Cardiac fibroblast (primary cell): ENCODE data around the gene SLC5A12.

Source experiments
- DNase-seq, 2 donors: peaks; one replicate each; pipeline versions ENCODE4 v3.0.0 to v3.0.0-alpha.2; 2010; ENCODE audit warnings: low read depth in 2 of 2
- H3K4me3 ChIP-seq, 2 donors: replicated peaks in 1 of 2; 1 replicate in 1 of 2; 2 replicates in 1 of 2; pipeline ENCODE4 v1.5.1; 2011; ENCODE audit warnings: low read depth in 2 of 2, low read length in 2 of 2, mild to moderate bottlenecking in 2 of 2, moderate library complexity in 1 of 2
- TF ChIP-seq, protein P1 (sequence below): IDR thresholded peaks from one replicate; pipeline ENCODE4 v1.5.1; 2011; ENCODE audit warnings: low read depth, mild to moderate bottlenecking, low read length, inconsistent platforms

SLC5A12 gene

DNA sequence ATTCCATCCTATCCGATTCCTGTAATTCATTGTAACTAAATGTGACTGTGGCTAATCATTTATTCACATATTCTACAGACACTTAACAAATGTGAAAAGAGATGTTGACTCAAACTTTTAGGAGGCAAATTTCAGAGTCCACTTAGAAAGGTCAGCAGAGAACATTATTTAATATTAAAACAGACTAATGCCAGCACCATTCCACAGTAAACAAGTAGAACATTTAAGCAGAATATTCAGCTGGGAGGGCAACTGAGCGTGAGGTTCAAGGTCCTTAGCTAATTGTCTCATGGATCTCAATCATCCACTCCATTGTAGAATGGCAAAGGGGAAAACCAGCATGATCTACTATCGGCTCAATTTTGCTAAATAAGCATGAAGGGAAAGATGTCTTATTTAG, 5.1 kb upstream of the SLC5A12 start:
- no peak for DNase-seq
- H3K4me3 ChIP-seq: no peak overlapping the region
- TF ChIP-seq, protein P1, sequence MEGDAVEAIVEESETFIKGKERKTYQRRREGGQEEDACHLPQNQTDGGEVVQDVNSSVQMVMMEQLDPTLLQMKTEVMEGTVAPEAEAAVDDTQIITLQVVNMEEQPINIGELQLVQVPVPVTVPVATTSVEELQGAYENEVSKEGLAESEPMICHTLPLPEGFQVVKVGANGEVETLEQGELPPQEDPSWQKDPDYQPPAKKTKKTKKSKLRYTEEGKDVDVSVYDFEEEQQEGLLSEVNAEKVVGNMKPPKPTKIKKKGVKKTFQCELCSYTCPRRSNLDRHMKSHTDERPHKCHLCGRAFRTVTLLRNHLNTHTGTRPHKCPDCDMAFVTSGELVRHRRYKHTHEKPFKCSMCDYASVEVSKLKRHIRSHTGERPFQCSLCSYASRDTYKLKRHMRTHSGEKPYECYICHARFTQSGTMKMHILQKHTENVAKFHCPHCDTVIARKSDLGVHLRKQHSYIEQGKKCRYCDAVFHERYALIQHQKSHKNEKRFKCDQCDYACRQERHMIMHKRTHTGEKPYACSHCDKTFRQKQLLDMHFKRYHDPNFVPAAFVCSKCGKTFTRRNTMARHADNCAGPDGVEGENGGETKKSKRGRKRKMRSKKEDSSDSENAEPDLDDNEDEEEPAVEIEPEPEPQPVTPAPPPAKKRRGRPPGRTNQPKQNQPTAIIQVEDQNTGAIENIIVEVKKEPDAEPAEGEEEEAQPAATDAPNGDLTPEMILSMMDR: no peak

DNA sequence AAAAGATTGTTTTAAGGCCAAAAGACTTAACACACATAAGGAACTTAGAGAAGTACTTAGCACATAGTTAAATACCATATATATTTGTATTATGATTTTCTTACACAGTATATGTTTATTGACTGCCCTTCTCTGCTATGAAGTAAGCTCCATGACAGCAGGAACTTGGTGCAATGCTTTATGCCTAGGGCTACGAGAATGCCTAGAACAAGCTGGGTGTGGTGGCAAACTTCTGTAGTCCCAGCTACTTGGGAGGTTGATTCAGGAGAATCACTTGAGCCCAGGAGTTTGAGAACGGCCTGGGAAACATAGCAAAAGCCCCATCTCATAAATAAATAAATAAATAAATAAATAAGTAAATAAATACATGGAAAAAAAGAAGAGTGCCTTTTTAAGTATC, 1.9 kb downstream of the SLC5A12 start:
- no peak for DNase-seq
- TF ChIP-seq, protein P1: no peak
- no peak overlapping the region for H3K4me3 ChIP-seq

DNA sequence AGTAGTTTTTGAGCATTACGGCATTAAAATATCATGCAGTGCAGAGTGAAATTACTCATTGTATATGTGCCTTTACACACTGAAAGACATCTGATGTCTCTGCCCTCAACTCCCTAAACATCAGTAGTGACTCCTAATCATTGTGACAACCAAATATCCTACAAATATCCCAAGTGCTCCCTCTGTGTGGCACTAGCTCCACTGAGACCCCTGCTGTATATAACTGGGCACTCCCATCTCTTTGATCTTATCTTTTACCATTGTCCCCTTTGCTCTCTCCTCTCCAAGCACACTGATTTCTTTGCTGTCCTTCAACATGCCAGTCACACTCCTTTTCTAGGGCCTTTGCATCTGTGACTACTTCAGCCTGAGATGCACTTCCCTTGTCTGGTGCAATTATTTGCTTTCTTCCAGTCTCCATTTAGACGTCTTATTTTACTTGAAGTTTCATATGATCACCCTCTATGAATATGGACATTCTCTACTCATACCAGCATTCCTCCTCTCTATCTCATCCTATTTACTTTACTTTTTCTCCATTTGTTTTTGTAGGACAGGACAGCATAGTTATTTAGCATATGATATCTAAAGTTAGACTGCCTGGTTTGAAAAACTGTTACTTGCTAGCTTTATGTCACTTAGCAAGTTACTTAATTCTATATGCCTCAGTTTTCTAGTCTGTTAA, 2.4 kb downstream of the SLC5A12 start:
- TF ChIP-seq, protein P1: no peak
- H3K4me3 ChIP-seq: no peak overlapping the region
- DNase-seq: no peak

DNA sequence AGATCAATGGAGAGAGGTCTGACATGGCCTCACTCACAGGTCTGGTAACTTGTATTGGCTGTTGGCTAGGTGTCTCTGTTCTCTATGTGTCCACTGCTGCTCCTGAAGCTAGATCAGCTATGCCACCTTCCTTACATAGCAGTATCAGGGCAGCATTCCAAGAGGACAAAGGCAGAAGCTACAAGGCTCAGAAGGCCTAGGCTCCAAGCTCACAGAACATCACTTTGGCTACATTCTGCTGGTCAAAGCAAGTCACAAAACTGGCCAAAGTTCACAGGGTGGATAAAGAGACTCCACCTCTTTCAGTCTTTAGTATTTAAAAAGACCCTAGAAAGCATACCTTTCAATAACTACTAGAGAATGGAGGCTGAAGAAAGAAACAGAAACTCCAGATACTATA, 4.1 kb downstream of the SLC5A12 start:
- TF ChIP-seq, protein P1: no peak
- DNase-seq: no peak
- H3K4me3 ChIP-seq: no peak overlapping the region

DNA sequence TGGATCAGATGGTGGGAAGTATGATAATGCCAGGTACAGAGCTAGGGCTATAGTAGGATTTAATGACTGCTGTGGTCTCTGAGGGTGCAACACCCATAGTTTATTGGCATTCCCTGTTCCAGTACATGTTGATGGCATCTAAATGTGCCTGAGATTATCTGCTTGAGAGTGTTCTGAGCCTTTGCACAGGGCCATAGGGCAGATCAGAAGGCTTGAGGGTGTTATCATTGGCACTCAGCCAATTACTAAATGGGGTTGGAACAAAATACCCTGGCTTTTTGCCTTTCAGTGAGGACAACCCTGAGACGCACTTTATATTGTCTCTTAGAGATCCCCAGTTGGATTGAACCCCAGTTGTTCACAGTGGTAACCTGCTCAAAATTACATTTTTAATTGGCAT, 6.7 kb downstream of the SLC5A12 start:
- no peak overlapping the region for H3K4me3 ChIP-seq
- no peak for DNase-seq
- TF ChIP-seq, protein P1: no peak

DNA sequence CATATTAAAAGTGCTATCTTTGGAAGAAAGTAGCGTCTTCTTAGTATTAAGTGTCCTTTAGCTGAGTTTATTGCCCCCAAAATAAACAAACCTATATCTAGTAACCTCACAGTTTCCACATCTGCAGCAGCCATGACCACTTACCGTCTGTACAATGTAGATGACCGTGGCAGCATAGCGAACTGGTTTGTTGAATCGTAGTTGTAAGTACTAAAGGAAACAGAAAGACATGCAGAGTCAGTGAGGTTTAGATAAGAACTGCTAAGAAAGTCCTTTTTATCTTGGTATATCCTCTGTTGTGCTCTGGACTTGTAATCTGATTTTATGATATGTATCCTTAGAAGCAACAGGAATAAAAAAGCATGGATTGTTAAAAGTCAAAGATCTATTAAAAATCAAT, 9.4 kb downstream of the SLC5A12 start:
- no peak overlapping the region for H3K4me3 ChIP-seq
- TF ChIP-seq, protein P1: no peak
- no peak for DNase-seq

DNA sequence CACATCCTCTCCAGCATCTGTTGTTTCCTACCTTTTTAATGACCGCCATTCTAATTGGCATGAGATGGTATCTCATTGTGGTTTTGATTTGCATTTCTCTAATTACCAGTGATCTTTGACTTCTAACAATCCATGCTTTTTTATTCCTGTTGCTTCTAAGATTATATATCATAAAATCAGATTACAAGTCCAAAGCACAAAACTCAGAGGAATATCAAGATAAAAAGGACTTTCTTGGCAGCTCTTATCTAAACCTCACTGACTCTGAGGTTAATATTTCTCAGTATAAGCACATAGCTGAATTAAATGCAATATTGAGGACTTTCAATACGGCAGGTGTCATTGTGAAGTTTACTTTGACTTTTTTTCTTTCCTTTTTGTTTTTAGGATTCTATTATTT, 11.4 kb downstream of the SLC5A12 start:
- TF ChIP-seq, protein P1: no peak
- DNase-seq: no peak
- H3K4me3 ChIP-seq: no peak overlapping the region
